ENCODE results near the gene PLEK2. TPM values are rescaled to one million over a fixed set of nuclear protein-coding genes. Genes with fewer than 3 reads are reported as not detected.

Gene PLEK2
- polyA plus RNA-seq, 2 of the 4 experiments (the other 2 are of a cell fraction) = 14.6 to 14.7 TPM

GRCh38 chr14:67449096-67449495 lies 37.1 kb upstream of the PLEK2 start:
- no peak overlapping the region for H3K4me2 ChIP-seq
- no peak overlapping the region for H3K27ac ChIP-seq
- WGBS (ENCODE audit: missing lambda C conversion rate) = 57% methylated on average over 2 of the region's 2 CpGs
- CTCF ChIA-PET = no interaction called here
- H3K4me3 ChIP-seq = no peak overlapping the region
- no peaks in the 10 kb centered on the region for H3K4me1 ChIP-seq
- no peak for TF ChIP-seq MYC (IDR thresholded peaks at IDR 0.05; ENCODE audit: borderline replicate concordance, low read length)
- no peak for TF ChIP-seq EHMT2 (IDR thresholded peaks at IDR 0.05; ENCODE audit: low read depth)
- no peak for TF ChIP-seq JUNB (IDR thresholded peaks at IDR 0.05)
- no peak for TF ChIP-seq SMC3 (IDR thresholded peaks at IDR 0.05)
- no peak for TF ChIP-seq RFX5 (IDR thresholded peaks at IDR 0.05)
- TF ChIP-seq ELK1 (IDR thresholded peaks at IDR 0.05; ENCODE audit: low read depth, low read length) = no peak
- no peak for TF ChIP-seq EHF (CRISPR knock-in tag; IDR thresholded peaks at IDR 0.05)
- TF ChIP-seq, protein P1, sequence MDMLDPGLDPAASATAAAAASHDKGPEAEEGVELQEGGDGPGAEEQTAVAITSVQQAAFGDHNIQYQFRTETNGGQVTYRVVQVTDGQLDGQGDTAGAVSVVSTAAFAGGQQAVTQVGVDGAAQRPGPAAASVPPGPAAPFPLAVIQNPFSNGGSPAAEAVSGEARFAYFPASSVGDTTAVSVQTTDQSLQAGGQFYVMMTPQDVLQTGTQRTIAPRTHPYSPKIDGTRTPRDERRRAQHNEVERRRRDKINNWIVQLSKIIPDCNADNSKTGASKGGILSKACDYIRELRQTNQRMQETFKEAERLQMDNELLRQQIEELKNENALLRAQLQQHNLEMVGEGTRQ (IDR thresholded peaks at IDR 0.05) = no peak
- TF ChIP-seq BCL3 (IDR thresholded peaks at IDR 0.05) = no peak
- no peak for TF ChIP-seq HOXB5 (CRISPR knock-in tag; IDR thresholded peaks at IDR 0.05)
- TF ChIP-seq E2F6 (IDR thresholded peaks at IDR 0.05; ENCODE audit: borderline replicate concordance, low read depth) = no peak
- no peak for TF ChIP-seq REST (IDR thresholded peaks at IDR 0.05)
- no peak for TF ChIP-seq BHLHE40 (IDR thresholded peaks at IDR 0.05; ENCODE audit: low read depth, low read length)
- TF ChIP-seq NPAS2 (CRISPR knock-in tag; IDR thresholded peaks at IDR 0.05; ENCODE audit: borderline replicate concordance) = no peak
- no peak for TF ChIP-seq NFE2L2 (conservative IDR thresholded peaks at IDR 0.05; ENCODE audit: low read length)
- TF ChIP-seq POLR2AphosphoS2 (conservative IDR thresholded peaks at IDR 0.05; ENCODE audit: low read length) = no peak
- no peak for TF ChIP-seq POLR2A (IDR thresholded peaks at IDR 0.05; ENCODE audit: low read length)
- H3K9me3 ChIP-seq = no peaks in the 10 kb centered on the region
- DNase-seq (ENCODE audit: low read depth in 1 of 2, low spot score in 1 of 2) = no peak
- FAIRE-seq = no peak
- POLR2A ChIA-PET = no interaction called here
- ATAC-seq = no peak

- DNase-seq (ENCODE audit: low read depth in 1 of 2, low spot score in 1 of 2) = no peak
- no peak for FAIRE-seq
- WGBS (ENCODE audit: missing lambda C conversion rate) = 100% methylated on average over 1 of the region's 1 CpG
- TF ChIP-seq BCL3 (IDR thresholded peaks at IDR 0.05) (no peak), JUNB (IDR thresholded peaks at IDR 0.05) (no peak), HOXB5 (CRISPR knock-in tag; IDR thresholded peaks at IDR 0.05) (no peak), SREBF2 (IDR thresholded peaks at IDR 0.05) (no peak)
- no peaks in the 10 kb centered on the region for H3K9me3 ChIP-seq
- H3K4me2 ChIP-seq = no peak overlapping the region
- H3K27ac ChIP-seq = no peak overlapping the region
- no peak overlapping the region for H3K4me3 ChIP-seq
- ATAC-seq = no peak
- POLR2A ChIA-PET = interaction anchor here (1.5 kb wide), 1 partner anchor 249 kb away, joined by 5 read pairs; the partner anchor contains the start of gene RDH11
- CTCF ChIA-PET = interaction anchor here (0.7 to 5.0 kb wide), 11 partner anchors 11 to 257 kb away, joined by 3 to 53 read pairs (median 5); no protein-coding TSS in a partner anchor
- no peaks in the 10 kb centered on the region for H3K4me1 ChIP-seq
These were observed 35.0 kb upstream of the PLEK2 start for GRCh38 chr14:67447033-67447381.
